Body of pancreas (tissue), 4 donors: Measurements from ENCODE around the gene ZAR1.

ENCODE experiments used
- POLR2A ChIP-seq, 3 donors: fragments of 450-650 bp; IDR thresholded peaks; one replicate each; pipeline ENCODE4 v1.6.1; 2016; ENCODE audit warnings: antibody characterized with exemption in 3 of 3, mild to moderate bottlenecking in 2 of 3
- TF ChIP-seq, protein P1 (sequence below), 7 experiments: fragments of 450-650 bp in 4 of 7; fragments of 200-600 bp in 3 of 7; sonication (generic) in 3 of 7; IDR thresholded peaks; one replicate each; pipeline ENCODE4 v1.5.1; 2016 to 2019; ENCODE audit warnings: antibody characterized with exemption in 7 of 7

- TF ChIP-seq, protein P1, sequence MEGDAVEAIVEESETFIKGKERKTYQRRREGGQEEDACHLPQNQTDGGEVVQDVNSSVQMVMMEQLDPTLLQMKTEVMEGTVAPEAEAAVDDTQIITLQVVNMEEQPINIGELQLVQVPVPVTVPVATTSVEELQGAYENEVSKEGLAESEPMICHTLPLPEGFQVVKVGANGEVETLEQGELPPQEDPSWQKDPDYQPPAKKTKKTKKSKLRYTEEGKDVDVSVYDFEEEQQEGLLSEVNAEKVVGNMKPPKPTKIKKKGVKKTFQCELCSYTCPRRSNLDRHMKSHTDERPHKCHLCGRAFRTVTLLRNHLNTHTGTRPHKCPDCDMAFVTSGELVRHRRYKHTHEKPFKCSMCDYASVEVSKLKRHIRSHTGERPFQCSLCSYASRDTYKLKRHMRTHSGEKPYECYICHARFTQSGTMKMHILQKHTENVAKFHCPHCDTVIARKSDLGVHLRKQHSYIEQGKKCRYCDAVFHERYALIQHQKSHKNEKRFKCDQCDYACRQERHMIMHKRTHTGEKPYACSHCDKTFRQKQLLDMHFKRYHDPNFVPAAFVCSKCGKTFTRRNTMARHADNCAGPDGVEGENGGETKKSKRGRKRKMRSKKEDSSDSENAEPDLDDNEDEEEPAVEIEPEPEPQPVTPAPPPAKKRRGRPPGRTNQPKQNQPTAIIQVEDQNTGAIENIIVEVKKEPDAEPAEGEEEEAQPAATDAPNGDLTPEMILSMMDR (IDR thresholded peaks at IDR 0.05), result no peak
- no peak for TF ChIP-seq POLR2A (IDR thresholded peaks at IDR 0.05)
Measured at GRCh38 chr4:48543796-48544195, 53.7 kb downstream of the ZAR1 start.
